Muscle layer of colon (tissue), 2 donors: ENCODE data around the gene ACBD3.
A peak's percentile ranks its signal among the peaks of the same experiment; 100 is the strongest.

Source experiments
- H3K27ac ChIP-seq: one replicate; pipeline ENCODE4 v1.7.0; 2013; ENCODE audit warnings: low read depth, mild to moderate bottlenecking, low read length, moderate library complexity
- H3K27me3 ChIP-seq, 2 donors: one replicate each; pipeline ENCODE4 v1.7.0; 2013; ENCODE audit warnings: low read length in 2 of 2, mild to moderate bottlenecking in 2 of 2; ENCODE audit not compliant: insufficient read depth in 2 of 2, control insufficient read depth in 1 of 2
- H3K36me3 ChIP-seq: one replicate; pipeline ENCODE4 v1.7.0; 2013; ENCODE audit warnings: mild to moderate bottlenecking, low read length; ENCODE audit not compliant: insufficient read depth
- H3K4me1 ChIP-seq: one replicate; pipeline ENCODE4 v1.7.0; 2013; ENCODE audit warnings: mild to moderate bottlenecking, low read length; ENCODE audit not compliant: insufficient read depth
- H3K4me3 ChIP-seq, 2 donors: one replicate each; pipeline ENCODE4 v1.7.0; 2013; ENCODE audit warnings: low read length in 2 of 2, low read depth in 1 of 2, mild to moderate bottlenecking in 1 of 2, moderate library complexity in 1 of 2
- H3K9ac ChIP-seq: one replicate; pipeline ENCODE4 v1.7.0; 2013; ENCODE audit warnings: low read length
- H3K9me3 ChIP-seq: one replicate; pipeline ENCODE4 v1.7.0; 2013; ENCODE audit warnings: mild to moderate bottlenecking, low read length
- donor health status: abdominal sarcoma.
- donor health status: Adenocarcinoma of cecum.

Gene ACBD3

DNA sequence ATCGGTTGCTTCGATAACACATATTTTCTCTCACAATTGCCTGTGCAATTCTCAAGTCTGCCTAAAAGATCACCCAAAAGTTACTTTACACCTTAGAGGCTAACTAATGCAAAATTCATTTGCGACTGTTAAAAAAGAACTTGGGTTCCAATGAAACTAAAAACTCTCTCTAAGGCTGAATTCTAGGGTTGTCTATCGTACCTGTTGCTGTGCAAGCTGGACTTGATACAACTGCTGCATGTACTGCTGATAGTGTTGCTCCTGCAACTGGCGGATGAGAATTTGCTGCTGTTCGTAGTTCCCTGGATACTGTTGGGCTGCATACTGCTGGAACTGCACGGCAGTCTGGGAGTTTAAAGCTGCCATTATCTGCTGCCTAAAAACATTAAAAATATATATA, 27.6 kb downstream of the ACBD3 start:
- H3K9ac ChIP-seq, result no peak overlapping the region
- H3K4me3 ChIP-seq, result no peak overlapping the region
- H3K27me3 ChIP-seq, result no peaks in the 10 kb centered on the region
- H3K4me1 ChIP-seq, result no peaks in the 10 kb centered on the region
- no peaks in the 10 kb centered on the region for H3K9me3 ChIP-seq
- H3K36me3 ChIP-seq, result peaks cover 51% of the 10 kb centered on the region
- H3K27ac ChIP-seq, result no peak overlapping the region

DNA sequence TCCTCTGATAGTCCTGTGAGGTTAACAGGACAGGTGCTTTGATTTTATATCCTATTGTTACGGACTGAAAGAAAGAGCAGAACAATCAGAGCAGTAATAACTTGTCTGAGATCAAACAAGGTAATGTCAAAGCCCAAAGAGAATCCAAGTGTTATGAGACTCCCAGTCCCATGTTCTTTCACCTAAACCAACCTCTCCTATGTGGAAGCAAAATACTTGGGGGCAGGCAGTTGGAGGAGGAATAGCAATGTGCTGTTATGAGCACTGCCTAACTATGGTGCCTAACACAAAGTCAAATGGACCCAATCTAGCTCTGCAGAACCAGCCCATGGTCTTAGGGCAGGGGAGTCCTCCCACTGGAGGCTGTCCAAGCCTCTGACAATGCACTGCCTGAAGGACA, 28.1 kb downstream of the ACBD3 start:
- no peaks in the 10 kb centered on the region for H3K27me3 ChIP-seq
- no peak overlapping the region for H3K27ac ChIP-seq
- H3K4me3 ChIP-seq, result no peak overlapping the region
- H3K9me3 ChIP-seq, result no peaks in the 10 kb centered on the region
- peaks cover 56% of the 10 kb centered on the region for H3K36me3 ChIP-seq
- H3K9ac ChIP-seq, result no peak overlapping the region
- no peaks in the 10 kb centered on the region for H3K4me1 ChIP-seq

DNA sequence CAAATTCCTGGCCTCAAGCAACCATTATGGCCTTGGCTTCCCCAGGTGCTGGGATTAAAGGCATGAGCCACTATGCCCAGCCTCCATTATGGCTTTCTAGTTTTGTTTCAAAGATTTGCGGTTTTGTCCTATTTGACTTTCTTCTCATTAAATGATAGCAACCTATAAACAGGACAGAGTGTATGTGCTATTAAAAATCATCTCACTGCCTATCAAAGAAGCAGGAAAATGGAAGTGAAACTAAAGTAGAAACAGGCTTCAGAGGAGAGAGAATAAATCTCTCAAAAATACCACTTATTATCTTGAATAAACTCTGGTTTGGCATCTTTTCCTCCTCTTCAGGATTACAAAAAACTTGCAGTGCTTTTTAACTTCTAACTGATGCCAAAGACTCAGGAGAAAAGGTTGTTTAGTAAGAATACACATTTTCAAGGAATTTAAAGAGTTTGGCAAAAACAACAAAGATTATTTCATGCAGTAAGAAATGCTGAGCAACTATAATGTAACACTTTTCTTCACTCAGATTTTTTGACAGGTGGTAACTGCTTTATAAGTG, 28.7 kb downstream of the ACBD3 start:
- H3K9me3 ChIP-seq, result no peaks in the 10 kb centered on the region
- H3K27ac ChIP-seq, result no peak overlapping the region
- no peak overlapping the region for H3K9ac ChIP-seq
- no peaks in the 10 kb centered on the region for H3K4me1 ChIP-seq
- H3K4me3 ChIP-seq, result no peak overlapping the region
- no peaks in the 10 kb centered on the region for H3K27me3 ChIP-seq
- H3K36me3 ChIP-seq, result peaks cover 59% of the 10 kb centered on the region

DNA sequence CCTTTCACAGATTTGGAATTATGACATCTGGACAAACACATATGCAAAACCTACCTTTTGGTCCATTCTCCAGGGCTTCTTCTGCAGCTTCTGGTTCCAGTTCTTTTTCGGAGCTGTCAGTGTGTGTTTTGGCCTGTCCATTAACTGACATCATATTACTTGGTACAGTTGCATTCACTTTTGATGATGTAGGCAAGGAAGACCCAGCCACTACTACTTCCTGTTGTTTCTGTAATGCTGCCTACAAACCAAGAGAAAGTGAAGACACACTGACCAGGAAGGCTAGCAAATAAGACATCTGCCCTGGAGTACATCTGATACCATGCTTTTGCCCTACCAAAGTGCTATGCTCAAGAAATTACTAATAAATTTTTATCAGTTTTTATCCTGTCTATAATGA, 31.9 kb downstream of the ACBD3 start:
- no peak overlapping the region for H3K27ac ChIP-seq
- H3K9ac ChIP-seq, result no peak overlapping the region
- H3K4me3 ChIP-seq, result no peak overlapping the region
- peaks cover 61% of the 10 kb centered on the region for H3K36me3 ChIP-seq
- H3K27me3 ChIP-seq, result no peaks in the 10 kb centered on the region
- H3K9me3 ChIP-seq, result no peaks in the 10 kb centered on the region
- no peaks in the 10 kb centered on the region for H3K4me1 ChIP-seq

DNA sequence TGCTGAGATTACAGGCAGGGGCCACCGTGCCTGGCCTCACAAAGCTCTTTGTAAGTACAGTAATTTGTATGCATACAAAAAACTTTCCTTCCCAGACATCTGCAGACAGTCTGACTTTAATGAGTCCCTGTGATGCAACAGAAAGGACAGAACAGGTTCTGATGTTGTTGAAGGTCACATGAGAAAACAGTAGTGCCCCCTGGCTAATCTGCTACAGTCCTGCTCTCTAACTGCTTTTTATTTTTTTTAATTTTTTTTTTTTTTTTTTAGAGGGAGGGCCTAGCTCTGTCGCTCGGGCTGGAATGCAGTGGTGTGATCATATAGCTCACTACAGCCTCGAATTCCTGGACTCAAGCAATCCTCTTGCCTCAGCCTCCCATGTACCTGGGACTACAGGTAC, 36.7 kb downstream of the ACBD3 start:
- Histone ChIP-seq H3K27me3 (no peaks in the 10 kb centered on the region), H3K4me3 (no peak overlapping the region), H3K4me1 (no peaks in the 10 kb centered on the region), H3K9ac (no peak overlapping the region), H3K36me3 (peaks cover 52% of the 10 kb centered on the region), H3K9me3 (no peaks in the 10 kb centered on the region), H3K27ac (no peak overlapping the region)

DNA sequence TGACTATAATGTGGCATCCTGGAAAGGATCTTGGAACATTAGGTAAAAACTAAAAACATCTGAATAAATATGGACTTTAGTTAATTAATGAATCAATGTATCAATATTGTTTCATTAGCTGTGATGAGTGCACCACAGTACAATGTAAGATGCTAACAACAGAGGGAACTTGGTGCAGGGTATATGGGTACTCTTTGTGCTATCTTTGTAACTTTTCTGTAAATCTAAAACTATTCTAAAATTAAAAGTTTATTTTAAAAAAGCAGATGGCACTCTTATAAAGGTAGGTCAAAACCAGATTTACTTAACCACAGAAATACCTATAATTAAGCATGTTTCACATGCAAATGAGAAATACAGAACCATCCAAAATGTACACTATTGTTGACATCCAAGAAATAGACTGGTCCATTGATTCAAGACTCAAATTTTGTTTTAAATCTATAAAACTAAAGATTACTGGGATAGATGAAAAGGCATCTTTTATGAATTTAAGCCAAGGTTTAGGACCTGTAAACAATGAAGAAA, 38.4 kb downstream of the ACBD3 start:
- H3K36me3 ChIP-seq, result peaks cover 43% of the 10 kb centered on the region
- no peak overlapping the region for H3K9ac ChIP-seq
- H3K9me3 ChIP-seq, result no peaks in the 10 kb centered on the region
- H3K27ac ChIP-seq, result no peak overlapping the region
- no peaks in the 10 kb centered on the region for H3K4me1 ChIP-seq
- no peak overlapping the region for H3K4me3 ChIP-seq
- H3K27me3 ChIP-seq, result no peaks in the 10 kb centered on the region

DNA sequence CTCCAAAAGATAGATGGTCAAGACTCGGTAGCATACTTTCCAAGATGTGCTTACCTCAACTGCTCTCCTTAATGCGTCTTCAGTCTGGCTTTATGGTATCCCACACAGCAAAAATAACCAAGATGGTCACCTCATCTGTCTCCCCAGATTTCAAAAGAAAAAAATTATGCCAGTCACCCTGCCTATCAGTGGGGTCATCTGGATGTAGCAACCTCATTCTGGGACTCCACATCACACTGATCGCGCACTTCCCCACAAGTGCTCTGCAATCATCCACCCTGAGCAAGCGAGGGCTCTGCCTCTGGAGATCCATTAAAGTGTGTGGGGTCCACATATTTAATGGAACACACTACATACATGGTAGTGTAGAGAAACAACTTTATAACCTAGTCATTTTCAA, 42.5 kb downstream of the ACBD3 start:
- no peaks in the 10 kb centered on the region for H3K4me1 ChIP-seq
- H3K27me3 ChIP-seq, result no peaks in the 10 kb centered on the region
- H3K36me3 ChIP-seq, result peaks cover 24% of the 10 kb centered on the region
- H3K4me3 ChIP-seq, result no peak overlapping the region
- no peak overlapping the region for H3K9ac ChIP-seq
- H3K27ac ChIP-seq, result no peak overlapping the region
- H3K9me3 ChIP-seq, result no peaks in the 10 kb centered on the region

DNA sequence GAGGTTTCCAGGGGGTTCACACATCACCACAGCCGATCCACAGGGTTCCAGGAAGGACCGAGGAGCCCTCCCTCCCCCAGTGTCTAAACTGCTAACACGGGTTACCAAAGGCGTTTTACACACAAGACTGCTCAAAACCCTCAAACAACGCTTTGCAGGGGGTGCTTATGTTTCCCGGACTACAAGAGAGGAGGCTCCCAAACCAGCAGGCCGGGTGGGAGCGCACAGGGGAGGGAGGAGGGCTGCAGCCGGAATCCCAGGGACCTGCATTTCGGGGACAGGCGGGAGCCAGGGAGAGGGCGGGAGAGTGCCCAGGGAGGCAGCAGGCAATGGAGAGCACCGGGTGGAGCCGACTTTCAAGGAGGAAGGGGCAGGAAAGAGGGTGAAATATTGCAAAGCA, 50.8 kb downstream of the ACBD3 start:
- H3K9ac ChIP-seq, result no peak overlapping the region
- H3K27ac ChIP-seq, result no peak overlapping the region
- H3K36me3 ChIP-seq, result no peaks in the 10 kb centered on the region
- no peak overlapping the region for H3K4me3 ChIP-seq
- H3K9me3 ChIP-seq, result no peaks in the 10 kb centered on the region
- no peaks in the 10 kb centered on the region for H3K27me3 ChIP-seq
- peaks cover 15% of the 10 kb centered on the region for H3K4me1 ChIP-seq

DNA sequence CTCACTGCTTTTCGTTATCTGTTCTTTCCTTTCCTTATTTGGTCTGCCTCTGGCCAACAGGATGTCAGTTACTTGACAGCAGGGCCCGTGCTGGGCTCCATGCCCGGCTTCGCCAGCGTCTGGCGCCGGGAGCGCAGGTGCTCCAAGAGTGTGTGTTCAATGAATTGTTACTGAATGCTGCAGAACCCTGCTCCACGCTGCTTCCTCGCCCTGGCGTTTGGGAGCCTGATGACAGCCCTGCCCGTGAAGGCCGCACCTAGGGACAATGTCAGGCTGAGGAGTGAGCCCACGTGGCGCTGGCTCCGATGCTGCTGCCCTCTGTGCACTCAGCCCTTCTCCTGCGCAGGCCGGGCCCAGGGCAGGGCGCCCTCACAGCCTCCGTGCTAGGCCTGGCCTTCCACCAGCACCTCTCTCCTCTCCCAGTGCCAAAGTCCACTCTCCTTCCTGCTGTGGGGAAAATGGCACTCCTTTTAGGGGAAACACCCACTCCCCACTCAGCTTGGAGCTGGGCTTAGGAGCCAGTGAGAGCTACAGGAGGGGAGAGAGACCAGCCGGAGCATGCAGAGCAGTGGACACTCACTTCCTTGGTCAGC, 51.4 kb downstream of the ACBD3 start:
- no peaks in the 10 kb centered on the region for H3K9me3 ChIP-seq
- no peaks in the 10 kb centered on the region for H3K27me3 ChIP-seq
- H3K4me3 ChIP-seq, result peak overlapping the region in 1 of 2 donors; percentile 41
- no peaks in the 10 kb centered on the region for H3K36me3 ChIP-seq
- peaks cover 15% of the 10 kb centered on the region for H3K4me1 ChIP-seq
- H3K9ac ChIP-seq, result no peak overlapping the region
- H3K27ac ChIP-seq, result peak overlapping the region; percentile 61

DNA sequence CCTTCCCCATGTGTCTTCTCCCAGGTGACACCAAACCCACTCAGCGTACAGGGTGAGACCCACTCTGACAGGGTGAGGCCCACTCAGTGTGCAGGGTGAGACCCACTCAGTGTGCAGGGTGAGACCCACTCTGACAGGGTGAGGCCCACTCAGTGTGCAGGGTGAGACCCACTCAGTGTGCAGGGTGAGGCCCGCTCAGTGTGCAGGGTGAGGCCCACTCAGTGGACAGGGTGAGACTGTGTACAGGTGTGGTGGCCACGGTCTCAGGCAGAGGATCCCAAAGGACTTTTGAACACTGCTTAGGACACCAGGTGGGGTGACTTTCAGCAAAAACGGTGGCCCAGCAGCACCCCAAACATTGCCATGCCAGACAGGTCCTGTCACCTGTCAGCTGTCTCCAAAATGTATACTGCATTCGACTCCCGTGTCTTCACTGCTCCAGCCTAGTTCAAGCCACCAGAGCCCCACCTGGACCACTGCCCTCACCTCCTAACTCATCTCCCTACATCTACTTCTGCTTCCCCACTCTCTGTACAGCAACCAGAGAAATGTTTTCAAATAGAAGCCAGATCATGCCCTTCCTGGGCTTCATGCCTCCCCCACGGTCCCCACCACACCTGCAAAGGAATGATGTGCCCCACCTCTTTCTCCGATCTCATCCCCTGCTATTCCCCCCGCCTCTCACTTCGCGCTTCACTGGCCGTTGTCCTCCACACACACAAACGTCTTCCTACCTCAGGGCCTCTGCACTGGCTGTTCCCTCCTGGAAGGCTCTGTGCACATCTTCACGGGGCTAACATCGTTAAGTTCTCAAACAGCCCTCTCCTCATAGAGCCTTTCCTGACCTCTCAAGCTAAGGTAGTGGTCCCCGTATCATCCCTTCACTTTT, 52.1 kb downstream of the ACBD3 start:
- Histone ChIP-seq H3K4me1 (peaks cover 15% of the 10 kb centered on the region), H3K27ac (peak overlapping the region; percentile 61), H3K9me3 (no peaks in the 10 kb centered on the region), H3K36me3 (no peaks in the 10 kb centered on the region), H3K9ac (no peak overlapping the region), H3K27me3 (no peaks in the 10 kb centered on the region), H3K4me3 (peak overlapping the region; percentile 8 to 41)

DNA sequence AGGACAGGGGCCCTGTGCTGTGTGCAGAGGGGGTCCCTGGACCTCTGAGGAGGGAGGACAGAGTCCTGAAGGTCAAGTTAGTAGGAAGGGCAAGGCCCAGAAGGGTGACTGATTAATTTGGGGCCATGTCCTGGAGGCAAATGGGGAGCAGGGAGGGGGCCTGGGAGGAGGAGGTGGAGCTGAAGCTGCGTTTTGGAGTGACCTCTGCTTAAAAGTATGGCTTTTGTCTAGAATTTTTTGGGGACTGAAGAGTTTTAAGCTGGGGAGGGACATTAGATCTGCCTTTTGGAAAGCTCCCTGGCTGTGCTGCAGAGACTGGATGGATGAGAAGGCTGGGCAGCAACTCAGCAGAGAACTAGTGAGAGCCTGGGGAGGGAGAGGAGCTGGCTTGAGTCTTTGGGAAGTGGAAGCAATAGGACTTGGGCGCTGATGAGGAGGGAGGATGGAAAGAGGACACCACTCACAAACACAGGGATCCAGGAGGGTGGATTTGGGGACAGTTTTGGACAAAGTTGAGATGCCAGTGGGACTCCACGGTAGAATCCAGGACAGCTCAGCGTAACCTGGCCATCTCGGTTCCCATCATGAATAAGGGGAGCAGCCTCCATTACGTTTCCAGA, 52.9 kb downstream of the ACBD3 start:
- Histone ChIP-seq H3K4me1 (peaks cover 15% of the 10 kb centered on the region), H3K9me3 (no peaks in the 10 kb centered on the region), H3K9ac (no peak overlapping the region), H3K27ac (no peak overlapping the region), H3K36me3 (no peaks in the 10 kb centered on the region), H3K4me3 (no peak overlapping the region), H3K27me3 (no peaks in the 10 kb centered on the region)
